Thoracic aorta (tissue), 2 donors: ENCODE results near the gene PRDM16. TPM values are rescaled to one million over a fixed set of nuclear protein-coding genes. Genes with fewer than 3 reads are reported as not detected.

Source experiments
- ATAC-seq: fragments of 150-250 bp; one replicate; pipeline ENCODE4 v1.8.0; 2017; ENCODE audit warnings: low read depth; ENCODE audit not compliant: insufficient number of reproducible peaks, low FRiP score
- DNase-seq: peaks from one replicate; pipeline ENCODE4 v3.0.0-alpha.2; 2020; ENCODE audit warnings: low spot score
- H3K27ac ChIP-seq, 2 donors: fragments of 200-600 bp; sonication (generic); 1 replicate in 1 of 2; 2 replicates in 1 of 2; pipeline ENCODE4 v1.5.1; 2016; ENCODE audit warnings: mild to moderate bottlenecking in 2 of 2, moderate library complexity in 2 of 2
- H3K27me3 ChIP-seq: fragments of 200-600 bp; sonication (generic); replicated peaks from 2 replicates; pipeline ENCODE4 v1.6.0; 2016; ENCODE audit warnings: mild to moderate bottlenecking; ENCODE audit not compliant: insufficient read depth
- H3K36me3 ChIP-seq: fragments of 200-600 bp; sonication (generic); one replicate; pipeline ENCODE4 v1.5.1; 2016
- H3K4me1 ChIP-seq, 2 donors: fragments of 200-600 bp; sonication (generic); 1 replicate in 1 of 2; 2 replicates in 1 of 2; pipeline versions ENCODE4 v1.5.1 to v1.6.0; 2016; ENCODE audit warnings: low read depth in 2 of 2, mild to moderate bottlenecking in 1 of 2; ENCODE audit not compliant: control insufficient read depth in 1 of 2
- H3K4me3 ChIP-seq: fragments of 200-600 bp; sonication (generic); 2 replicates; pipeline ENCODE4 v1.5.1; 2016; ENCODE audit warnings: mild to moderate bottlenecking
- H3K9me3 ChIP-seq: fragments of 200-600 bp; sonication (generic); 2 replicates; pipeline ENCODE4 v1.5.1; 2016
- total RNA-seq, 2 donors: library from RNA; depleted of rRNA; stranded (reverse); fragments of >200 nt; gene quantifications; one replicate each; pipeline versions ENCODE4 v1.1.0 to v1.2.3, GENCODE V29; 2016
- TF ChIP-seq, protein P1 (sequence below): fragments of 200-600 bp; sonication (generic); IDR thresholded peaks from one replicate; pipeline ENCODE4 v1.5.1; 2019; ENCODE audit warnings: antibody characterized with exemption

PRDM16 gene
- total RNA-seq, 2 donors from 2014 or later: 68.9 to 85.4 TPM

DNA sequence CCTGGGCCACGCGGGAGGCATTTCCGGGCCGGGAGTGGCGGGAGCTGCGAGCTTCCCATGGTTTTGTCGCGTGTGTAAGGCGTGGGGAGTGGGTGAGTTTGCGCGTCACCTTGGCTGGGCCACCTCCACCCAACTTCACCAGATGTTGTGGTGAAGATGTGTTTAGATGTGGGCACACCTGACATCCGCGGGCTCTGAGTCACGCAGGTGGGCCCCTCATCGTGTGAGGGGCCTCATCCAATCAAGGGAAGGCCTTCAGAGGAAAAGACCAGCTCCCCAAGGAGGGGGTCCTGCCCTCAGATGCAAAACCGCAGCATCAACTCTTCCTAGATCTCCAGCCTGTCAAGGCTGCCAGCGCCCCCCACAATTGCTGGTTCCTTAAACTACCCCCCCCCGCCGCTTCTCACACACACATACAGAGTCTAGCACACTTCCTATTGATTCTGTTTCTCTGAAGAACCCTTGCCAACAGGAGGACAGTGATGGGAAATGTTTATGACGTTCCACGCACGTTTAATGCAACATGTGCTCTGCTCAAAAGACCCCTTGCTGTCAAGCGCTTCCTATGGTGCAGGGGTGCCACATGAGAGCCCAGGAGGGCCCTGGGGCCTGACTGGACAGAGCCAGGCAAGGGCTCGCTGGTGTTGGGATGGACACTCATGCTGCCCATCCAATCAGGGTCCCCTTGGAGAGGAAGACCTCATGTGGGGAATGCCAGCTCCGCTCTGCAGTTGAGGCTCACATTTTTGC is 35.8 kb upstream of the PRDM16 start:
- DNase-seq (no peak), ATAC-seq (no peak)
- no peak overlapping the region for H3K4me3 ChIP-seq
- no peaks in the 10 kb centered on the region for H3K9me3 ChIP-seq
- TF ChIP-seq, protein P1, sequence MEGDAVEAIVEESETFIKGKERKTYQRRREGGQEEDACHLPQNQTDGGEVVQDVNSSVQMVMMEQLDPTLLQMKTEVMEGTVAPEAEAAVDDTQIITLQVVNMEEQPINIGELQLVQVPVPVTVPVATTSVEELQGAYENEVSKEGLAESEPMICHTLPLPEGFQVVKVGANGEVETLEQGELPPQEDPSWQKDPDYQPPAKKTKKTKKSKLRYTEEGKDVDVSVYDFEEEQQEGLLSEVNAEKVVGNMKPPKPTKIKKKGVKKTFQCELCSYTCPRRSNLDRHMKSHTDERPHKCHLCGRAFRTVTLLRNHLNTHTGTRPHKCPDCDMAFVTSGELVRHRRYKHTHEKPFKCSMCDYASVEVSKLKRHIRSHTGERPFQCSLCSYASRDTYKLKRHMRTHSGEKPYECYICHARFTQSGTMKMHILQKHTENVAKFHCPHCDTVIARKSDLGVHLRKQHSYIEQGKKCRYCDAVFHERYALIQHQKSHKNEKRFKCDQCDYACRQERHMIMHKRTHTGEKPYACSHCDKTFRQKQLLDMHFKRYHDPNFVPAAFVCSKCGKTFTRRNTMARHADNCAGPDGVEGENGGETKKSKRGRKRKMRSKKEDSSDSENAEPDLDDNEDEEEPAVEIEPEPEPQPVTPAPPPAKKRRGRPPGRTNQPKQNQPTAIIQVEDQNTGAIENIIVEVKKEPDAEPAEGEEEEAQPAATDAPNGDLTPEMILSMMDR: no peak
- H3K27me3 ChIP-seq: no peaks in the 10 kb centered on the region
- peaks cover 9% of the 10 kb centered on the region in 2 donors for H3K4me1 ChIP-seq
- H3K27ac ChIP-seq: no peak overlapping the region
- H3K36me3 ChIP-seq: no peaks in the 10 kb centered on the region

GRCh38 chr1:3033790-3034090 is 35.3 kb upstream of the PRDM16 start:
- ATAC-seq (no peak), DNase-seq (no peak)
- no peaks in the 10 kb centered on the region for H3K27me3 ChIP-seq
- no peaks in the 10 kb centered on the region for H3K36me3 ChIP-seq
- no peak overlapping the region for H3K4me3 ChIP-seq
- H3K4me1 ChIP-seq: peaks cover 9% of the 10 kb centered on the region in 2 donors
- H3K9me3 ChIP-seq: no peaks in the 10 kb centered on the region
- no peak overlapping the region for H3K27ac ChIP-seq
- TF ChIP-seq, protein P1: no peak

DNA sequence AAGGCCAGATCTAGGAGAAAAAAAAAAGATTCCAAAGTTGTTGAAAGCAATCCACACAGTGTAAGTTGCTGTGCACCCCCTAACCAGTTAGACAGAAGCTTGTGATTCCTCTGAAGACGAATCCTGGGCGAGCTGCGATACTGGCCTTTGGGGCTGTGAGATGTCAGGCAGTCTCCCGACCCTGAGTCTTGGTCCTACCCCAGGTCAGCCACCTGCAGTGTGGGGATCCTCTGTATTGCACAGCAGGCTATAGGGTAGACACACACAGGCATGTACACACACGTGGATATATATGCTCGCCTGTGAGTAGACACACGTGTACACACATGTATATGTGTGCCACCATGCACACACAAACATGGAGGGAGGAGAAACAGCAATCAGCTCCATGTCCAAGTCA is 34.8 kb upstream of the PRDM16 start:
- H3K4me1 ChIP-seq: peaks cover 9% of the 10 kb centered on the region in 2 donors
- no peaks in the 10 kb centered on the region for H3K9me3 ChIP-seq
- H3K27ac ChIP-seq: no peak overlapping the region
- H3K36me3 ChIP-seq: no peaks in the 10 kb centered on the region
- no peaks in the 10 kb centered on the region for H3K27me3 ChIP-seq
- DNase-seq (no peak), ATAC-seq (no peak)
- TF ChIP-seq, protein P1: no peak
- H3K4me3 ChIP-seq: no peak overlapping the region

DNA sequence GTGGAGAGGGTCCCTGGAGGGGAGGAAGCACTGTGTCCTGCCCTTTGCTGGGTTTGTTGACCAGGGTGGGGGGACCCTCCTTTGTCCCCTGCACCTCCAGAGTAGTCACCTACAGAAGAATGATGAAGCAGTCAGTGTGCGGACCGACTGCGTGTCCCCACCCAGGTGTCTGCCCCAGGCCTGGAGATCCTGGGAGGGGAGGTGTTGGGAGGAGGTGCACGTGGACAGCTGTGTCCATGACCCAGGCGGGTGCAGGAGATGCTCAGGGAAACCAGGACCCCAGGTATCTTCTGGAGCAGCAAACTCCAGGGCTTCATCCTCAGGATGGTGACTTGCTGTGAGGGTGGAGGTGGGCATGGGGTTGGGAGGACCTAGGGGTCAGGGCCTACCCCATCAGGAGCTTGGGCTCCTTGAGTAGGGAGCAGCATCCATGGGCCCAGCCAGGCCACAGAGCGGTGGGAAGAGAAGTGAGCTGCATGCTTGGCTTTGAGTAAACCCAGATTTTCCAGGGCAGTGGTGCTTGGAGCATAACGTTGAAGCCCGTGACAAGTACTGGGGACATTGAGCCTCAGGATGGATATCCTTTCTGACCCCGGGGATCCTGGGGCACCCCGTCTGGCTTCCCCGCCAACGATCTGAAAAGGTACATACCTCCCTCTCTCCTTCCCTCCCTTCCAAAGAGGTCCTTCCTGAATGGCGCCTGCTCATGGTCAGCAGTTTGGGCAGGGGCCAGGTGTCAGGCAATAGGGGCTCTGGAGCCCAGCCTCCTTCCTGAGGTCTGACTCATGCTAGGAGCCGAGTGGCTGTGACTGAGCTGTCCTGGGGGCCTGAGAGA is 34.1 kb upstream of the PRDM16 start:
- no peaks in the 10 kb centered on the region for H3K36me3 ChIP-seq
- no peaks in the 10 kb centered on the region for H3K27me3 ChIP-seq
- DNase-seq (no peak), ATAC-seq (no peak)
- H3K4me3 ChIP-seq: peak overlapping the region; percentile 36
- TF ChIP-seq, protein P1: no peak
- no peaks in the 10 kb centered on the region for H3K9me3 ChIP-seq
- H3K4me1 ChIP-seq: peaks cover 9% of the 10 kb centered on the region in 2 donors
- peak overlapping the region in 1 of 2 donors; percentile 17 for H3K27ac ChIP-seq
